GM12801 (cell line): ENCODE measurements around the gene PNKD.

Source experiments
- CTCF ChIP-seq: IDR thresholded peaks from one replicate; pipeline ENCODE4 v1.5.1; 2011; ENCODE audit warnings: control low read depth; ENCODE audit not compliant: insufficient read length; ENCODE audit errors: extremely low read depth

PNKD gene

GRCh38 chr2:218269900-218270720 lies at the start of gene PNKD, which contains the start of gene AAMP:
PNKD (plus strand) TSS chr2:218270519; CDS start chr2:218270536, 17 bp downstream.
AAMP (minus strand) TSS chr2:218270137; CDS start chr2:218270086, 51 bp downstream.
- TF ChIP-seq CTCF, result no peak

- TF ChIP-seq CTCF, result no peak
These were observed 49.3 kb upstream of the PNKD start for GRCh38 chr2:218221000-218221399.

GRCh38 chr2:218223046-218223445 lies 47.3 kb upstream of the PNKD start:
- no peak for TF ChIP-seq CTCF

GRCh38 chr2:218224186-218224585 lies 46.1 kb upstream of the PNKD start:
- no peak for TF ChIP-seq CTCF

- no peak for TF ChIP-seq CTCF
These were observed 43.4 kb upstream of the PNKD start for GRCh38 chr2:218226903-218227302.

GRCh38 chr2:218228366-218229090 lies 41.8 kb upstream of the PNKD start:
- TF ChIP-seq CTCF, result no peak

- TF ChIP-seq CTCF, result no peak
These were observed 41.1 kb upstream of the PNKD start for GRCh38 chr2:218229239-218229638.
